Esophagus muscularis mucosa (tissue), 4 donors: Measurements from ENCODE around the gene GPR139. TPM values are rescaled to one million over a fixed set of nuclear protein-coding genes. Genes with fewer than 3 reads are reported as not detected.

Source experiments
- DNase-seq: peaks from one replicate; pipeline ENCODE4 v3.0.0-alpha.2; 2017; ENCODE audit errors: extremely low spot score
- H3K27ac ChIP-seq, 4 donors: fragments of 200-600 bp; sonication (generic); replicated peaks in 1 of 4; 1 replicate in 3 of 4; 2 replicates in 1 of 4; pipeline ENCODE4 v1.5.1; 2016 to 2019; ENCODE audit warnings: mild to moderate bottlenecking in 1 of 4
- H3K27me3 ChIP-seq, 4 donors: fragments of 200-600 bp; sonication (generic); one replicate each; pipeline versions ENCODE4 v1.5.1 to v1.6.0; 2016 to 2019
- H3K36me3 ChIP-seq, 4 donors: fragments of 200-600 bp; sonication (generic); one replicate each; pipeline ENCODE4 v1.5.1; 2016 to 2019
- H3K4me1 ChIP-seq, 4 donors: fragments of 200-600 bp; sonication (generic); one replicate each; pipeline ENCODE4 v1.5.1; 2016 to 2019
- H3K4me3 ChIP-seq, 4 donors: fragments of 200-600 bp; sonication (generic); 1 replicate in 2 of 4; 2 replicates in 2 of 4; pipeline ENCODE4 v1.5.1; 2016 to 2019; ENCODE audit warnings: mild to moderate bottlenecking in 4 of 4, moderate library complexity in 1 of 4
- H3K9me3 ChIP-seq, 4 donors: fragments of 200-600 bp; sonication (generic); 1 replicate in 3 of 4; 2 replicates in 1 of 4; pipeline ENCODE4 v1.5.1; 2016 to 2019
- CTCF ChIP-seq, 3 experiments: fragments of 200-600 bp in 2 of 3; fragments of 450-650 bp in 1 of 3; sonication (generic) in 2 of 3; IDR thresholded peaks; one replicate each; pipeline ENCODE4 v1.5.1; 2017 to 2019; ENCODE audit warnings: antibody characterized with exemption in 3 of 3, mild to moderate bottlenecking in 2 of 3, moderate library complexity in 1 of 3
- EP300 ChIP-seq: sonication (generic); formaldehyde crosslinking; IDR thresholded peaks from one replicate; pipeline ENCODE4 v1.6.1; 2017; ENCODE audit warnings: antibody characterized with exemption
- POLR2A ChIP-seq: fragments of 450-650 bp; IDR thresholded peaks from one replicate; pipeline ENCODE4 v1.6.1; 2017; ENCODE audit warnings: antibody characterized with exemption, moderate library complexity, mild to moderate bottlenecking, low read depth
- POLR2AphosphoS5 ChIP-seq, 2 donors: sonication (generic); formaldehyde crosslinking; IDR thresholded peaks; one replicate each; pipeline ENCODE4 v1.6.1; 2017; ENCODE audit warnings: antibody characterized with exemption in 2 of 2
- WGBS: methylation state at CpG from one replicate; pipeline ENCODE4 v1.1.5; 2018; 5-methylcytosine and 5-hydroxymethylcytosine counted together
- intact Hi-C: fragments of 100-400 bp; cut with DNase I; formaldehyde crosslinking; loops from one replicate; pipeline ENCODE4 v1.15.1; 2023
- total RNA-seq, 4 donors: library from RNA; depleted of rRNA; stranded (reverse); fragments of >200 nt; gene quantifications; one replicate each; pipeline versions ENCODE4 v1.1.0 to v1.2.1, GENCODE V29; 2016

The GPR139 gene
- total RNA-seq, 4 donors from 2014 or later, result not detected

GRCh38 chr16:20107083-20107482 lies 33.4 kb upstream of the GPR139 start:
- no peak overlapping the region for H3K27ac ChIP-seq
- no peak for DNase-seq
- intact Hi-C loops, result no loop called here
- 81% methylated on average over 2 of the region's 2 CpGs for WGBS
- H3K4me1 ChIP-seq, result no peaks in the 10 kb centered on the region
- no peaks in the 10 kb centered on the region for H3K9me3 ChIP-seq
- TF ChIP-seq POLR2AphosphoS5 (IDR thresholded peaks at IDR 0.05) (no peak), POLR2A (no peak), EP300 (no peak), CTCF (IDR thresholded peaks at IDR 0.05) (no peak)
- no peaks in the 10 kb centered on the region for H3K27me3 ChIP-seq
- H3K36me3 ChIP-seq, result no peaks in the 10 kb centered on the region
- H3K4me3 ChIP-seq, result no peak overlapping the region

- intact Hi-C loops, result no loop called here
- H3K27ac ChIP-seq, result no peak overlapping the region
- H3K4me3 ChIP-seq, result no peak overlapping the region
- H3K4me1 ChIP-seq, result no peaks in the 10 kb centered on the region
- no peaks in the 10 kb centered on the region for H3K9me3 ChIP-seq
- H3K27me3 ChIP-seq, result no peaks in the 10 kb centered on the region
- TF ChIP-seq EP300, result no peak
- no peak for DNase-seq
- WGBS, result 81% methylated on average over 4 of the region's 4 CpGs
- H3K36me3 ChIP-seq, result no peaks in the 10 kb centered on the region
Observed at GRCh38 chr16:20104563-20105183, 31.0 kb upstream of the GPR139 start.

GRCh38 chr16:20102521-20102920 lies 28.8 kb upstream of the GPR139 start:
- no peak for DNase-seq
- intact Hi-C loops, result no loop called here
- Histone ChIP-seq H3K27me3 (peaks cover 0 to 7% (median 0%) of the 10 kb centered on the region in 4 donors), H3K36me3 (no peaks in the 10 kb centered on the region), H3K9me3 (no peaks in the 10 kb centered on the region), H3K27ac (no peak overlapping the region), H3K4me1 (no peaks in the 10 kb centered on the region), H3K4me3 (no peak overlapping the region)
- TF ChIP-seq POLR2AphosphoS5 (IDR thresholded peaks at IDR 0.05) (no peak), CTCF (IDR thresholded peaks at IDR 0.05) (no peak), POLR2A (no peak), EP300 (no peak)
- 71% methylated on average over 1 of the region's 1 CpG for whole genome bisulfite sequencing

GRCh38 chr16:20102021-20102420 lies 28.3 kb upstream of the GPR139 start:
- Histone ChIP-seq H3K27me3 (peaks cover 0 to 7% (median 0%) of the 10 kb centered on the region in 4 donors), H3K4me1 (no peaks in the 10 kb centered on the region), H3K4me3 (no peak overlapping the region), H3K36me3 (no peaks in the 10 kb centered on the region), H3K9me3 (no peaks in the 10 kb centered on the region), H3K27ac (no peak overlapping the region)
- intact Hi-C loops, result no loop called here
- TF ChIP-seq EP300 (no peak), CTCF (IDR thresholded peaks at IDR 0.05) (no peak), POLR2AphosphoS5 (IDR thresholded peaks at IDR 0.05) (no peak), POLR2A (no peak)
- WGBS, result 86% methylated on average over 2 of the region's 2 CpGs
- no peak for DNase-seq

- WGBS, result 65% methylated on average over 4 of the region's 4 CpGs
- H3K27me3 ChIP-seq, result peaks cover 0 to 7% (median 0%) of the 10 kb centered on the region in 4 donors
- TF ChIP-seq POLR2AphosphoS5 (IDR thresholded peaks at IDR 0.05) (no peak), POLR2A (no peak), EP300 (no peak)
- no peaks in the 10 kb centered on the region for H3K9me3 ChIP-seq
- no peak overlapping the region for H3K4me3 ChIP-seq
- no peaks in the 10 kb centered on the region for H3K4me1 ChIP-seq
- DNase-seq, result no peak
- H3K27ac ChIP-seq, result no peak overlapping the region
- intact Hi-C loops, result no loop called here
- no peaks in the 10 kb centered on the region for H3K36me3 ChIP-seq
Observed at GRCh38 chr16:20099375-20099774, 25.7 kb upstream of the GPR139 start.

- Histone ChIP-seq H3K4me3 (no peak overlapping the region), H3K9me3 (peaks cover 0 to 8% (median 0%) of the 10 kb centered on the region in 4 donors), H3K36me3 (no peaks in the 10 kb centered on the region), H3K4me1 (no peaks in the 10 kb centered on the region), H3K27me3 (peaks cover 0 to 13% (median 0%) of the 10 kb centered on the region in 4 donors), H3K27ac (no peak overlapping the region)
- intact Hi-C loops, result no loop called here
- DNase-seq, result no peak
- no peak for TF ChIP-seq POLR2AphosphoS5 (IDR thresholded peaks at IDR 0.05)
- no peak for TF ChIP-seq CTCF (IDR thresholded peaks at IDR 0.05)
- no peak for TF ChIP-seq EP300
- TF ChIP-seq POLR2A, result no peak
- 40% methylated on average over 3 of the region's 3 CpGs for WGBS
Observed at GRCh38 chr16:20094157-20094556, 20.5 kb upstream of the GPR139 start.
